Endothelial cell of umbilical vein (primary cell): Measurements from ENCODE around the gene KASH5. TPM values are rescaled to one million over a fixed set of nuclear protein-coding genes. Genes with fewer than 3 reads are reported as not detected.

ENCODE experiments used
- BruUV-seq: library from RNA; stranded (reverse); fragments of 400-500 nt; replicated peaks from 2 replicates; lab custom pipeline; 2021; lab: Mats Ljungman, UMichigan
- CTCF ChIA-PET: fragments of 300-600, 350-600 bp; sonication (Branson Sonifier 250); formaldehyde crosslinking; loops from one replicate; lab custom pipeline; 2021; ENCODE audit warnings: antibody characterized with exemption, inconsistent platforms; lab: Charles Lee
- POLR2A ChIA-PET: fragments of 300-600, 350-600 bp; sonication (Branson Sonifier 250); formaldehyde crosslinking; loops from one replicate; lab custom pipeline; 2021; ENCODE audit warnings: antibody characterized with exemption, inconsistent platforms; lab: Charles Lee
- DNase-seq: peaks from one replicate; pipeline ENCODE4 v3.0.0-alpha.2; 2011; ENCODE audit warnings: low read depth, low spot score
- FAIRE-seq: peaks from 2 replicates; lab custom pipeline; 2011; peaks lifted over from hg19 to GRCh38; lab: Jason Lieb, UNC
- H2AFZ ChIP-seq: 2 replicates; pipeline ENCODE4 v1.6.0; 2012; ENCODE audit warnings: low read depth, low read length, control low read depth, inconsistent platforms
- H3K27ac ChIP-seq: 2 replicates; pipeline ENCODE4 v1.5.1; 2011; ENCODE audit warnings: low read depth, mild to moderate bottlenecking, control low read depth, low read length, moderate library complexity; ENCODE audit not compliant: insufficient read depth
- H3K27me3 ChIP-seq, 2 experiments: 2 replicates each; pipeline versions ENCODE4 v1.6.0 to v1.6.1; 2011; ENCODE audit warnings: low read length in 2 of 2, mixed read lengths in 1 of 2; ENCODE audit not compliant: control insufficient read depth in 2 of 2, insufficient read depth in 2 of 2
- H3K36me3 ChIP-seq, 2 experiments: 2 replicates in 1 of 2; 3 replicates in 1 of 2; pipeline ENCODE4 v1.5.1; 2011; ENCODE audit warnings: low read length in 2 of 2, mild to moderate bottlenecking in 1 of 2, moderate library complexity in 1 of 2; ENCODE audit not compliant: control insufficient read depth in 2 of 2, insufficient read depth in 2 of 2; ENCODE audit errors: extremely low read depth in 1 of 2
- H3K4me1 ChIP-seq: 3 replicates; pipeline ENCODE4 v1.5.1; 2011; ENCODE audit warnings: mild to moderate bottlenecking, low read length; ENCODE audit not compliant: control insufficient read depth, insufficient read depth; ENCODE audit errors: extremely low read depth
- H3K4me2 ChIP-seq: 2 replicates; pipeline ENCODE4 v1.6.1; 2011; ENCODE audit warnings: low read length, control low read depth, mixed read lengths; ENCODE audit not compliant: insufficient read depth
- H3K4me3 ChIP-seq, 3 experiments: fragments of 200-600 bp in 1 of 3; sonication (generic), shearing (Covaris generic) in 1 of 3; replicated peaks in 1 of 3; 2 replicates each; pipeline ENCODE4 v1.5.1; 2011 to 2016; ENCODE audit warnings: control low read depth in 3 of 3, low read length in 3 of 3, mild to moderate bottlenecking in 2 of 3, inconsistent platforms in 1 of 3, low read depth in 1 of 3, moderate library complexity in 1 of 3; ENCODE audit not compliant: insufficient read depth in 1 of 3
- H3K79me2 ChIP-seq: 2 replicates; pipeline ENCODE4 v1.6.0; 2012; ENCODE audit warnings: low read length, inconsistent platforms; ENCODE audit not compliant: control insufficient read depth, insufficient read depth
- H3K9ac ChIP-seq: replicated peaks from 2 replicates; pipeline ENCODE3; 2011; ENCODE audit warnings: low read length, control low read depth; ENCODE audit not compliant: insufficient read depth; ENCODE audit errors: extremely low read depth
- H3K9me1 ChIP-seq: replicated peaks from 3 replicates; pipeline ENCODE4 v1.6.0; 2011; ENCODE audit warnings: mild to moderate bottlenecking, low read length; ENCODE audit not compliant: control insufficient read depth, insufficient read depth; ENCODE audit errors: extremely low read depth
- H3K9me3 ChIP-seq: replicated peaks from 2 replicates; pipeline ENCODE4 v1.5.1; 2012; ENCODE audit warnings: low read length, inconsistent platforms; ENCODE audit not compliant: control insufficient read depth, insufficient read depth
- H4K20me1 ChIP-seq: replicated peaks from 2 replicates; pipeline ENCODE3; 2011; ENCODE audit warnings: mild to moderate bottlenecking, low read length; ENCODE audit not compliant: control insufficient read depth, insufficient read depth; ENCODE audit errors: extremely low read depth
- CTCF ChIP-seq, 2 donors: IDR thresholded peaks; 1 replicate in 1 of 2; 2 replicates in 1 of 2; pipeline ENCODE4 v1.5.1; 2011; ENCODE audit warnings: low read length in 2 of 2, mild to moderate bottlenecking in 2 of 2, moderate library complexity in 2 of 2, control low read depth in 1 of 2, inconsistent platforms in 1 of 2, low read depth in 1 of 2; ENCODE audit not compliant: insufficient read depth in 1 of 2; ENCODE audit errors: extremely low read depth in 1 of 2
- EZH2 ChIP-seq: IDR thresholded peaks from 2 replicates; pipeline ENCODE4 v1.6.1; 2012; ENCODE audit warnings: borderline replicate concordance, low read depth, mild to moderate bottlenecking, moderate library complexity, low read length, inconsistent platforms; ENCODE audit not compliant: severe bottlenecking
- JUN ChIP-seq: IDR thresholded peaks from 2 replicates; pipeline ENCODE4 v1.6.1; 2011; ENCODE audit warnings: borderline replicate concordance, low read depth; ENCODE audit not compliant: insufficient read length, insufficient read depth
- MAX ChIP-seq: IDR thresholded peaks from 2 replicates; pipeline ENCODE4 v1.6.1; 2011; ENCODE audit not compliant: insufficient read depth, insufficient read length
- MYC ChIP-seq: IDR thresholded peaks from one replicate; pipeline ENCODE4 v1.6.1; 2011; ENCODE audit warnings: mild to moderate bottlenecking, low read depth, low read length
- POLR2A ChIP-seq: IDR thresholded peaks from 2 replicates; pipeline ENCODE4 v1.6.1; 2012; ENCODE audit warnings: low read depth, mild to moderate bottlenecking, control low read depth, low read length
- dilution Hi-C: fragments of 300-500 bp; cut with MboI; formaldehyde crosslinking; loops from one replicate; pipeline ENCODE4 v1.15.0; 2019; ENCODE audit warnings: low sequenced_read_pairs; ENCODE audit not compliant: extremely low pct_ligation_motif_present
- intact Hi-C: fragments of 100-400 bp; cut with micrococcal nuclease; formaldehyde crosslinking; loops from one replicate; pipeline ENCODE4 v1.10.0; 2022
- polyA plus RNA-seq, 4 experiments: library from polyadenylated mRNA; depleted of rRNA in 3 of 4; stranded (reverse) in 3 of 4; unstranded in 1 of 4; fragments of >200 nt; gene quantifications; 2 replicates each; pipeline versions ENCODE4 v1.2.1 to v1.2.3, GENCODE V29; 2011 to 2012; ENCODE audit warnings: missing spikeins in 1 of 4
- total RNA-seq: library from RNA; stranded (reverse); gene quantifications from 2 replicates; pipeline ENCODE4 v1.2.3, GENCODE V29; 2021

Gene KASH5
- total and polyA plus RNA-seq, 2 donors (not counting 3 experiments of a cell fraction or from before 2014, with no cell fraction given), result 0.03 TPM; not detected in 1

- H3K9me1 ChIP-seq, result no peaks in the 10 kb centered on the region
- no peaks in the 10 kb centered on the region for H3K36me3 ChIP-seq
- no peaks in the 10 kb centered on the region for H3K4me1 ChIP-seq
- no peaks in the 10 kb centered on the region for H3K79me2 ChIP-seq
- H2AFZ ChIP-seq, result no peak overlapping the region
- ChIA-PET POLR2A (no interaction called here), CTCF (no interaction called here)
- H3K4me3 ChIP-seq, result no peak overlapping the region
- H3K9me3 ChIP-seq, result no peaks in the 10 kb centered on the region
- no peak for FAIRE-seq
- H3K9ac ChIP-seq, result no peak overlapping the region
- H3K27me3 ChIP-seq, result peaks cover 12 to 15% of the 10 kb centered on the region in 2 experiments
- BruUV-seq, result no TSS peak
- DNase-seq, result no peak
- TF ChIP-seq JUN, result no peak
- no peak for TF ChIP-seq POLR2A
- TF ChIP-seq CTCF (IDR thresholded peaks at IDR 0.05; ENCODE audit: extremely low read depth in 1 of 2, insufficient read depth in 1 of 2, low read depth in 1 of 2, low read length in 2 of 2), result no peak
- TF ChIP-seq MYC, result no peak
- no peak for TF ChIP-seq EZH2
- TF ChIP-seq MAX, result no peak
- H3K4me2 ChIP-seq, result no peak overlapping the region
- dilution Hi-C loops, result no loop called here
- H4K20me1 ChIP-seq, result no peaks in the 10 kb centered on the region
- H3K27ac ChIP-seq, result no peak overlapping the region
- intact Hi-C loops, result no loop called here
Measured at GRCh38 chr19:49414256-49414655, 26.2 kb downstream of the KASH5 start.
